Suppressor macrophage treated with lipopolysaccharide for 1 hour (primary cell): Measurements from ENCODE around the gene CSHL1.

Experiments
- DNase-seq, 3 donors: peaks; one replicate each; pipeline ENCODE4 v3.0.0-alpha.2; 2020 to 2022

The CSHL1 gene

GRCh38 chr17:63911041-63911635 is at the start of gene CSHL1:
TSS of gene CSHL1 (minus strand) at chr17:63911258. CDS start at chr17:63911196, 62 bp downstream.
- no peak for DNase-seq

DNA sequence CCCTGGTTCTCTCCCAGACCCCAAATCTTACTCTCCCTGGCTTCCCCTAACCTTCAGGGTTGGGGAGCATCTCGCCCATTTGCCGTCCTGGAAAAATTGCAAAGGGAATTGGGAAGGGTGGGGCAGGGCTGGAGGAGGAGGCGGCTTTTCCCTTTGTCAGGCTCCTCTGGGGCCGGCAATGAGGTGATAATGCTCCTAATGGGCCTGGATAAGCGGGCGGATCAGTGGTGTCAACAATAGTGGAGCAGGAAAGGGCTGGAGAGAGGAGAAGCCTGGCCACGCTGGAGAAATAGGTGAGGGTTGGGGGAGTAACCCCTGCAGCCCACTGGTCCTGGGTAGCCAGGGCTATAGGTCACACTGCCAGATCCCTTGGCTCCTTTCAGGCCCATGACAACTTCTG is 49.4 kb upstream of the CSHL1 start:
- DNase-seq, result no peak

DNA sequence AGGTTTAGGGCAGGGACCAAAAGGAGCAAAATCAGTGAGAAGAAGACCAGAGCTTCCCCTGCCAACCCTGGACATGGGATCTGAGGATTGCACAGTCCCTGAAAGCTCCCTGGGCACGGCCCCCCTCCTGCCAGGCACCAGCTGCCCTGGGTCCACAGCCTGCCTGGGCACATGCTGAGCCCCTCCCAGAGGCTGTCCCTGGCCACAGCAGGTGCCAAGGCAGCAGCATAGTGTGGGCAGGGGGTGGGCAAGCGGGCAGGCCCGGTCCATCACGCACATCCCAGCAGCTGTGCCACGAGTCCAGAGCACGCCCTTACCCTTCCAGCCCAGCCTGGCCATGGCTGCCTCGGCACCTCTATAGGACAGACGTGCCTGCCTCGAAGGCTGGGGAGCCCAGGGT is 48.9 kb upstream of the CSHL1 start:
- DNase-seq, result no peak

DNA sequence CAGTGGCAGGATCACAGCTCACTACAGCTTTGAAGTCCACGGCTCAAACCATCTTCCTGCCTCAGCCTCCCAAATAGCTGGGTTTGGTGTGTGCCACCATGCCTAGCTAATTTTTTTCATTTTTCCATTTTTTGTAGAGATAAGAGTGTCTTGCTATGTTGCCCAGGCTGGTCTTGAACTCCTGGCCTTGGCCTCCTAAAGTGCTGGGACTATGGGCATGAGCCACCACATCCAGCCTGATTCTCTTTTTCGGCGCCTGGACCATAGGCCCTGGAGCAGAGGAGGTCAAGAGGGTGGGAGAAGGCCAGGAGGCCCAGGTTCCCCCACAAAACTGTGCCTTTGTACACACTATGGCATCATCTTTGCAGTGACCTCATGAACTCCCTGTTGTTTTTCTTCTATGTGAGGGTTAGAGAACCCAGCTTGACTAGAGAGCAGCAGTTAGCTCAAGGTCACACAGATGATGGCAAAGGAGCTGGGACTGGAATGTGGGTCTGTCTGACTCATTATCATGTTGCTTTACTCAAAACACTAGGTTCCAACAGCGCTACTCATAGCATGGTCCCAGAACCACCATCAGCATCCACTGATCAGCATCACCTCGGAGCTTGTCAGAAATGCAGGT is 45.4 kb upstream of the CSHL1 start:
- DNase-seq, result no peak

DNA sequence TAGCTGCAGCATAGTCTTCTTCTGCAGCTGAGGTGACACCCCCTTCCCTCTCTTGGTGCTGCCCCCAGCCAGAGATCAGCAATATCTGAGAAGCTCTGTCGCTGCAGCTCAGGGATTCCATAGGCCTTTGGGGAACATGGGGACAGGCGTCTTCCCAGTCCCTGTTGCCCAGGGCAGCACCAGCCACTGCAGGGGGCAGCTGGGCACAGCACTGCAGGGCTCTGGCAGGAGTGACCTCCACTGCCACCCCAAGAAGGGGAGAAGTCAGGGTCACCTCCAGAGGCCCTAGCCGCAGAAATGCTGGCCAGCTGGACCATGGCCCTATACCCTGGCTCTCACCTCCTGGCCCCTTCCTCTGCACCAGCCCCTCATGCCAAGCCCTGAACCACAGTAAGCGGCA is 44.7 kb upstream of the CSHL1 start:
- DNase-seq, result no peak

GRCh38 chr17:63955232-63955631 is 44.2 kb upstream of the CSHL1 start:
- DNase-seq, result no peak

- no peak for DNase-seq
Measured at GRCh38 chr17:63954402-63955063, 43.5 kb upstream of the CSHL1 start.

GRCh38 chr17:63950940-63951907 is 40.2 kb upstream of the CSHL1 start:
- DNase-seq, result no peak

- no peak for DNase-seq
Measured at GRCh38 chr17:63949576-63950250, 38.7 kb upstream of the CSHL1 start.

DNA sequence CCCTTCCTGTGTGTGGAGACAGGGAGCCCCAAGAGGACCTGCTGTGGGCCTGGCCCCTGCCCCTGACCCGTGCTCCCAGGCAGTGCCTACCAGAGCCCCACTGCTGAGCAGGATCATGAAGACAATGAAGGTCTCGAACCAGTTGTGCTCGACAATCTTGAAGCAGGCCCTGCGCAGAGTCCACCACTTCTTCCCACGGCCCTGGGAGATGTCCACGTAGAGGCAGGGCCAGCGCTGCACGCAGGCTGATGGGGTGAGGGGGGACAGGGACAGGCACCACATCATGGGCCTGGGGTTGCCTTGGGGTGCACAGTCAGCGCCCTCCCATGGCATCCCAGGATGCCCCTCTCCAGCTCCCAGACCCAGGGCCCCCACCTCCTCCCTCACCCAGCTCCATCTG is 37.5 kb upstream of the CSHL1 start:
- DNase-seq, result no peak

DNA sequence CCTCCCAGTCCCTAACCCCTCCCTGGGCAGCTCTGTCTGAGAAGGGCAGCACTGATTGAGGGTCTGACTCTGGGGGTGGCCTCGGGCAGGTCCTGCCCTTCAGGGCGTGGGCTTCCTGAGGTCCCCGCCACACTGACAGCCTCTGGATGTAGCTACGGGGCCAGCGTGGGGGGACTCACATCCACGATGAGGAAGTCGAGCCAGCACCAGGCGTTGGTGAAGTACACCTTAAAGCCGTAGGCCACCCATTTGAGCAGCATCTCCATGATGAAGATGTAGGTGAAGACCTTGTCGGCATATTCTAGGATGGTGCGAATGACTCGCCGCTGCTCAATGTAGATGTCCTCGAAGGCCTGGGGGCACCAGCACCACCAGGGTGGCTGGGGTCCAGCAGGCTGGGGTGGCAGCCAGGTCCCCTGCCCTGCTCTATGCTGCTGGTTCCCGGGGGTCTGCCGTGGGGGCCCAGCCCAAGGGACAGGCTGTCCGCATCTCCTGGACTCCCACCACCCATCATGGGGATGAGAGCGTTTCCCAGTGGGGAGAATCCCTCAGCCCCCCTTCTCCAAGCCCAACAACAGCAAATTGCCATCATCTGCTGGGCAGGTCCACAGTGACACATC is 36.8 kb upstream of the CSHL1 start:
- DNase-seq, result no peak

GRCh38 chr17:63946440-63947363 is 35.6 kb upstream of the CSHL1 start:
- DNase-seq, result peak; percentile 57 to 85 (median 71)

GRCh38 chr17:63945784-63946439 is 34.9 kb upstream of the CSHL1 start:
- no peak for DNase-seq

GRCh38 chr17:63944736-63945499 is 33.9 kb upstream of the CSHL1 start:
- no peak for DNase-seq

- no peak for DNase-seq
Measured at GRCh38 chr17:63943745-63944144, 32.7 kb upstream of the CSHL1 start.

GRCh38 chr17:63942309-63942985 is 31.4 kb upstream of the CSHL1 start:
- DNase-seq, result no peak

DNA sequence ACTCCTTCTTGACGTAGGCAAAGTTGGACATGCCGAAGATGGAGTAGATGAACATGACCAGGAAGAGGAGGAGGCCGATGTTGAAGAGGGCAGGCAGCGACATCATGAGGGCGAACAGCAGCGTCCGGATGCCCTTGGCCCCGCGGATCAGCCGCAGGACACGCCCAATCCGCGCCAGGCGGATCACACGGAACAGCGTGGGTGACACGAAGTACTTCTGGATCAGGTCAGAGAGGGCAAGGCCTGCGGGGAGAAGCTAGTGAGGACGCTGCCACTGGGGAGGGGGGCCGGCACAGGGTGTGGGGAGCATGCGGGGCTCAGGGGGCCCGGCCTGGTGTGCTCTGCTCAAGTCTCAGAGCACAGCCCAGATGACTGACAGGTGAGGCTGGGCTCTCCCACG is 30.7 kb upstream of the CSHL1 start:
- no peak for DNase-seq

DNA sequence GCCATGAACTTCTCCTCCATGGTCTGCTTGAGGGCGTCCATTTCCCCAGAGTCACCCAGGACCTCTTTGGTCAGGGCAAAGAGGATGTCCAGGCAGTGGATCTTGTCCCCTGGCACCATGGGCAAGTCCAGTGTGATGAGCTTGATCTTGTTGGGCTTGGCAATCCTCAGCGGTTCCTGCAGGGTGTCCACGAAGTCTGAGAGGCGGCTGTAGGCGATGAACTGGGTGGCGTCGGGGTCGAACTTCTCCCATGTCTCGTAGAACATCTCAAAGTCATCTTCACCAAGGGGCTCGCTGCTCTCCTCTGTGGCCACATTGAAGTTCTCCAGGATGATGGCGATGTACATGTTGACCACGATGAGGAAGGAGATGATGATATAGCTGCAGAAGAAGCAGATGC is 30.1 kb upstream of the CSHL1 start:
- no peak for DNase-seq

DNA sequence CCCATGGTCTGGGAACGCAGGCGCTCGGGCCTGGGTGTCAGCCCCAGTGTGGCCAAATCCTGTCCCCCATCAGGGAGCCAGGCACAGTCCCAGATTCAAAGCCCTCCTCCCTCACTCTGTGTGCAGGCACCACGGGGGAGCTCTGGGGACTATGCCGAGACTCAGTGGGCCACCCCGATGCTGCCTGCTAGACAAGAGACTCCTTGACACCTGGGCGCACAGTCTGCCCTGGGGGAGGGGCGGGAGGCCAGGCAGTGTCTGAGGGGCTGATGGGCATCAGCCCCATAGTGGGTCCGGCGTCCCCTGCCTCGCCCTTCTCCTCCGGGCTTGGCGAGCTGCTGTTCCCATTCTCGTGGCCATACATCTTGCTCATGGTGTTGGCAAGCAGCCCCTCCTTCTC is 29.5 kb upstream of the CSHL1 start:
- no peak for DNase-seq
